ENCODE results near the gene MLLT11.
A peak's percentile ranks its signal among the peaks of the same experiment; 100 is the strongest.
"Not testable (repeated sequence)": the region's sequence is repeated elsewhere in the genome, so short reads cannot be mapped to it uniquely, and the experiment has no call there.

MLLT11 gene

DNA sequence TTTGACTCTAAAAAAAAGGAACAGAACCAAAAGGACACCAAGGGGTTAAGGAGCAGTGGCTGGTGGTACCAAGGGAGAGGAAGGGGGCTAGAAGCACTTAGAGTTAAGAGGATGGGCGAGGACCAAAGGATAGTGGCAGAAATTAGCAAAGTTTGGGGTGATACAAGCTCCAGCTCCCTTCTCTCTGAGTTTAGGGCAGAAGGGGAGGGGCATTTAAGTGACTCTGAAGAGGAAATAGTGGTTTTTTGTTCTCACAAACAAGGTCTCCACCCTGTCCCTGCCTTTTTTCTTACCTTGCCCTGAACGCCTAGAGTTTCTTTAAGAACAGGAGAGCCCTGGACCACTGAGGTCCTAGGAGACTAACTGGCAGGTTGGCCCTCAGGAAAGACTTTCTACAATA is 4.0 kb upstream of the MLLT11 start:
- DNase-seq (ENCODE audit: low read depth), result no peak

- no peak for DNase-seq (ENCODE audit: low read depth)
These were observed 1.5 kb upstream of the MLLT11 start for GRCh38 chr1:151058692-151059091.

DNA sequence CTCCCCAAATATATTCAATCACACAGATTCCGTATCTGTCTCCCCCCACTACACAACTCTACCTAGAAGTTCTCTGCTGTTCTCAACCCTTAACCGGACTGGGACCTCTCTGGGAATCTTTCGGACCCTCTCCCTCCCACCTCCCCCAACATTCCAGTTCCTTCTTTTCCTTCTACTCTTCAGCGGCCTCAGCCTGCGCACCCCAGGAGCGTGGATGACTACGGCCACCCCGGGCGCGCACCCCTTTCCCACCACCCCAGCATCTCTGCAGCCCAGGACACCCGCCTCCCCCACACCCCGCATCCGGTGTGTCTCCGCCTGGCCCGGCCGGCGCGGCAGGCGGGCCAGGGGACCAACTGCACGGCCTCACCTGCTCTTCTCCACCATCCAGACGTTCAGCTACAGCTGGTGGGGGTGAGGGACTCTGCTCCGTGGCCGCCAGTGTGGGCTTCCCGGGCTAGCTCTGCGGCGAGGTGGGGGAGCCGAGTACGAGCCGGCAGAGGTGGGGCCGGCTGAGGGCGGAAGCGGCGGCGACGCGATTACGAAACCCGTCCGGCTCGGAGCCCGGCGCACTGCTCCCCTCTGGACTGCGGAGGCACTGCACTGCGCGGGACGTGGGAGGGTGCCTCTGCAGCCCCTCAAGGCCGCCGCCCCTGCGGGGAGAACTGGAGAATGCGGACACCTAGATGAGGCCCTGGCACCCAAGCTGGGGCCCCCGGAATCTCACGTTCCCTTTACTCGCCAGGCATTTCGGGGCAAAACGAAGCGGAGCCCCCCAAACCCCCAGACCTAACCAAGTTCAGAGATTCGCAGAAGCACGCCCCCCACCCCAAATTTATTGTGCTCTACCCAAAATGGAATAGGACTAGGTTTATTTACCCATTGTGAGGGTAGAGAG is 839 bp upstream of the MLLT11 start, which contains the start of gene CDC42SE1:
TSS of gene CDC42SE1 (minus strand) at position 514 of the 898 bp plus-strand sequence. CDS start 3,892 bp downstream, outside the sequence.
- peak; percentile 74 for DNase-seq (ENCODE audit: low read depth)

- no peak for DNase-seq (ENCODE audit: low read depth)
These were observed 642 bp downstream of the MLLT11 start for GRCh38 chr1:151060657-151061421.

DNA sequence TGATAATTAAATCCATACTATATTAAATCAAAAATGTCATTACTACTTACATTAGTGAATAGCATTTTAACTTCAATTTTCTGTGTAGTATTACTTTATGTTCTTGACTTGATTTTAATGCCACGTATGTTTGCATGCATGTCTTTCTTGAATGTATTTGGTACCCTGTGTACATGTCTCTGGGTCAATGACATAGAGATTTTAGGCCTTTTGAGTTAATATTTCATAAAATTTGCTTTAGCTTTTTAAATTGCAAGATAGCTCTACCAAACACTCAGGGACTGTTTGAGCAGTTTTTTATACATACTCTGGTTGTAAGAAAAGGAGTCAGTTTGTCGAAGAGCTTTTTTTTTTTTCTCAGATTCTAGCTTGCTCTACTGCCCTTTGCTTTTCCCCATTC is 1.5 kb downstream of the MLLT11 start:
- no peak for DNase-seq (ENCODE audit: low read depth)

- DNase-seq (ENCODE audit: low read depth), result no peak
These were observed 2.7 kb downstream of the MLLT11 start for GRCh38 chr1:151062741-151063371.

- no peak for DNase-seq (ENCODE audit: low read depth)
These were observed 5.0 kb downstream of the MLLT11 start for GRCh38 chr1:151065089-151065645.

GRCh38 chr1:151067185-151067584 is 7.0 kb downstream of the MLLT11 start:
- DNase-seq (ENCODE audit: low read depth), result no peak

DNA sequence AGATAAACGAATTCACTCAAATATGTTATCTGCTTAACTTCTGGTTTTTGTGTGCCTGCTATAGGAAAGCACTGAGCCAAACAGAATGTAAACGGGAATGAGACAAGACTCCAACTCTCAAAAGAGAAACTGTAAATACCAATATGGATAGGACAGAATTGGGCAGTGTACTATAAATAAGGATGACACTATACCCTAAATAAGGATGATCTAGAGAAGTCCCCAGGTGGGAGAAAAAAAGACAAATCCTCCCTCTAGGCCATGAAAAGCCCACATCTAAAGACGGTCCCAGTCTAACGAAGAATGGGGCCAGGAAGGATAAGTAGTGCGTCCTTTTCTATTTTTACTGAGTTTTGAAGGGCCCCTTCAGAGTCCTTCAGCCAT is 8.9 kb downstream of the MLLT11 start:
- no peak for DNase-seq (ENCODE audit: low read depth)

DNA sequence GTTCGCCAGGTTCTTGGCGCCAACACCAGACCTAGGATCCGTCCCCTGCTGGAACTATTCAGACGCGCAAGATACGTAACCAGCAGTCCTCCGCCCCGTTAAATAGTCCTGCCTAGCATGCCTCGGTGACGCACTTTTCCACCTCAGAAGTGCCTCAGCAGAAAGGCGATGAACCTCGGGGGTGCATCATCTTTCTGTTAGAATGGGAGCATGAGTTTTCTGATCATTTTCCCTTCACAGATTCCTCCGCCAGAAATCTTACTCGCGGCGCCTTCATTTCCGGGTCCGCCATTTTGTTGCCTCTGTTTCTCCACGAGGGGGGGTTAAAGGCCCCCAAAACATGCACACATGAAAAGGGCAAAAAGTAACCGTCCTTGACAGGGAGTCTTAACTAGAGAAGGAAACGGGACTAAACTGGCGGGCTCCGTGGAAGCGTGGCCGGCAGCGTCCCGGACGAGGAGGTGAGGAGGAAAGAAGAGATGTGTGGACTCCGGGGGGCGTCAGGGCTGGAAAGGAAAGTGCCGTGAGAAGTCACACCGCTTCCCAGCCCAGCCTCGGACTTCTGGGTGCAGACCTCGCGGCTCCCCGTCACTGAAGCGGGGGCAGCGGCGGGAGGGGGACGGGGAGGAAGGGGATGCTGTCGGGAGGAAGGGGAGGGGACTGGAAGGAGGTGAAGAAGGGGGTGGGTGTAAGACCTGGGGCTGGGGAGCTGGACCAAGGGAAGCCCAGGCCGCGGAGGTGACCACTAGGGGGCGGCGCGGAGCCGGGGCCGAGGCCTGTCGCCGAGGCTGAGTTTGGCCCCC is 10.5 kb downstream of the MLLT11 start, which contains the start of gene GABPB2:
TSS of gene GABPB2 (plus strand) at position 288 of the 803 bp plus-strand sequence. CDS start 17,429 bp downstream, outside the sequence.
- DNase-seq (ENCODE audit: low read depth), result peak; percentile 79

GRCh38 chr1:151072224-151072623 is 12.0 kb downstream of the MLLT11 start:
- no peak for DNase-seq (ENCODE audit: low read depth)

GRCh38 chr1:151085953-151086559 is 25.9 kb downstream of the MLLT11 start:
- DNase-seq (ENCODE audit: low read depth), result no peak

DNA sequence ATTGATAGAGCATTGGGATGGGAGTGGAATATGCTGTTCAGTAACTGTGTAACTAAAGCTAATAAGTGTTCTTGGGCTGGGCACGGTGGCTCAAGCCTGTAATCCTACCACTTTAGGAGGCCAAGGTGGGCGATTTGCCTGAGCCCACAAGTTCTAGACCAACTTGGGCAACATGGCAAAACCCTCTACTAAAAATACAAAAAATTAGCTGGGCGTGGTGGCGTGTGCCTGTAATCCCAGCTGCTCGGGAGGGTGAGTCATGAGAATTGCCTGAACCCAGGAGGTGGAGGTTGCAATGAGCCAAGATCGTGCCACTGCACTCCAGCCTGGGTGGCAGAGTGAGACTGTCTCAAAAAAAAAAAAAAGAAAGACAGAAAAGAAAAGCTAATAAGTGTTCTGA is 37.2 kb downstream of the MLLT11 start:
- not testable (repeated sequence) for DNase-seq (ENCODE audit: low read depth)

DNA sequence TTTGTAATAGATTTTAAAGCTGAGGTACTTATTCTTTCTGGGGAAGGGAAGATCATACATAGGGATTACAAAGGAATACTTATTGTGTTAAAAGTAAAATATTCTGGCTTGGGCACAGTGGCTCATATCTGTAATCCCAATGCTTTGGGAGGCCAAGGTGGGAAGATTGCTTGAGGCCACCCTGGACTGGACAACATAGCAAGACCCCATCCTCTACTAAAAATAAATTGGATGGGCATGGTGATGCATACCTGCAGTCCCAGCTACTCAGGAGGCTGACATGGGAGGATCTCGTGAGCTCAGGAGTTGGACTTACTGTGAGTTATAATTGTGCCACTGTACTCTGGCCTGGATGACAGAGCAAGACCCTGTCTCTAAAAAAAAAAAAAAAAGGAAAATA is 37.9 kb downstream of the MLLT11 start:
- DNase-seq (ENCODE audit: low read depth), result no peak

DNA sequence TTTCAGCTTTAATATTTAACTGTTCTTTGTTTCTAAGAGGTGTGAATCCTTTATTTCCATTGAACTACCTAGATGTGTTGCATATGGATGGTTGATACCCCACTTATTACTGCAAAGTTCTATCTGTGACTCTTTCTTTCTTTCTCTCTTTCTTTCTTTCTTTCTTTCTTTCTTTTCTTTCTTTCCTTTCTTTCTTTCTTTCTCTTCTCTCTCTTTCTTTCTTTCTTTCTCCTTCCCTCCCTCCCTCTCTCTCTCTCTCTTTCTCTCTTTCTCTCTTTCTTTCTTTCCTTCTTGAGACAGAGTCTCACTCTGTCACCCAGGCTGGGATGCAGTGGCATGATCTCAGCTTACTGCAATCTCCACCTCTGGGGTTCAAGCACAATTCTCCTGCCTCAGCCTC is 44.4 kb downstream of the MLLT11 start:
- no peak for DNase-seq (ENCODE audit: low read depth)

DNA sequence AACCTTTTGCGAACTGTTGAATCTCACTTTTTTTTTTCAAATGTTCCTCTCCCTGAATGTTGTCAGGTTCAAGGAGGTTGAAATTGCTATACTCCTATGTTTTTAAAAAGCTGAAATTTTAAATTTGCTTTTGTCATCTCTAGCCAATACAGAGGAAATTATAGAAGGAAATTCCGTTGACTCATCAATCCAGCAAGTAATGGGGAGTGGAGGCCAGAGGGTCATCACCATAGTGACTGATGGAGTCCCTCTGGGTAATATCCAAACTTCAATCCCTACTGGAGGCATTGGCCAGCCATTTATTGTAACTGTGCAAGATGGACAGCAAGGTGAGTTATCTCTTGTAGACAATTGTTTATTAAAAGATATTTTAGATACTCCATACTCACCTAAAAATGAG is 46.7 kb downstream of the MLLT11 start:
- DNase-seq (ENCODE audit: low read depth), result no peak

- no peak for DNase-seq (ENCODE audit: low read depth)
These were observed 48.1 kb downstream of the MLLT11 start for GRCh38 chr1:151108331-151108730.

DNA sequence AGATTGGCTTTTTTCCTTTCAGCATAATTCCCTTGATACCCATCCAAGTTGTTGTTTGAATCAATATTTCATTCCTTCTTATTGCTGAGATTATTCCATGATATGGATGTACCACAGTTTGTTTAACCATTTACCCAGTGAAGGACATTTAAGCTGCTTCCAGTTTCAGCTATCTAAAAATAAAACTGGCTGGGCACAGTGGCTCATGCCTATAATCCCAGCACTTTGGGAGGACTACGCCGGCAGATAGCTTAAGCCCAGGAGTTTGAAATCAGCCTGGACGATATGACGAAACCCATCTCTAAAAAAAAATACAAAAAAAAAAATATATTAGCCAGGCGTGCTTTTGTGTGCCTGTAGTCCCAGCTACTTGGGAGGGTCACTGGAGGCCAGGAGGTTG is 53.7 kb downstream of the MLLT11 start:
- no peak for DNase-seq (ENCODE audit: low read depth)

Measured in activated T-cell treated with anti-CD3 and anti-CD28 coated beads for 1 hour (primary cell).